Neural progenitor cell (in vitro differentiated cells): ENCODE results near the gene GPATCH11.

Experiments
- CTCF ChIP-seq: fragments of 200-600 bp; sonication (generic); IDR thresholded peaks from 2 replicates; pipeline ENCODE4 v1.5.1; 2017; ENCODE audit warnings: antibody characterized with exemption, mild to moderate bottlenecking
- EZH2phosphoT487 ChIP-seq: fragments of 200-600 bp; sonication (generic); IDR thresholded peaks from 2 replicates; pipeline ENCODE4 v1.6.1; 2017; ENCODE audit warnings: antibody characterized with exemption

- no peak for TF ChIP-seq CTCF
- TF ChIP-seq EZH2phosphoT487: no peak
These were observed 479 bp downstream of the GPATCH11 start for GRCh38 chr2:37084797-37085196.
